ENCODE results near the gene AHI1.
"Not testable (repeated sequence)": the region's sequence is repeated elsewhere in the genome, so short reads cannot be mapped to it uniquely, and the experiment has no call there.

Gene AHI1

GRCh38 chr6:135397172-135397952, 100.2 kb downstream of the AHI1 start:
- no peak for DNase-seq

DNA sequence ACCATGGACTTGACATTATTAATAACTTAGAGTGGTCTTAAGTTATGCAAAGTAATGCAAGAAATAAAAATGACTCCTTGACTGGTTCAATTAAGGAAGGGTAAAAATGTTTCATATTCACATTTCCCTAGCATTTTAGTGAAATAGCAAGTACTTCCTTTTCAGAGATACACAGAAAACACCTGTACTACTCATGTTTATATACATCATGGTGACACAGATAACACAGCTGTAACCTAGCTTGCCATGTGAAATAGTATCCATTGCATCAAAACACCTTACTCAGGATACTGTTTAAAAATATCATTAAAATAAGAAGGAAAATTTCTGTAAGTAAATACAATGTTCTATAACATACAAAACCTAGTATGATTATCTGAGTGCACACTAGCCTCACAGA, 102.4 kb downstream of the AHI1 start:
- no peak for DNase-seq

DNA sequence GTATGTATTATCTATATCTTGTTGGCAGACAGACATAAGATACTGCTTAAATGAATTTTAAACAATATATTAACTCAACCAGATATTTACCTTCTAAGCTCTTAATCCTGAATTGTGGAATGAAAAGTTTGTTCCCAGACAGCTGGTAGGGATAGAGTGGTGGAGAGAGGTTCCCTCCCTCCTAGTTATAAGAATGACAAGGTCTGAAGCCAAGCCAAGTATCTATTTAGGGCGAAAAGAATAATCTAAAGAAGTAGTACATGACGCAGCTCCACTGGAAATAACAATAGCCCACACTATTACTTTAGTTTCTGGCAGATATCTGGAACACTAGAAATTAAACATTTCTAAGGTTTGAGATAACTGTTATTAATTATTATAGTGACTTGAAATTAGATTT, 104.3 kb downstream of the AHI1 start:
- no peak for DNase-seq

DNA sequence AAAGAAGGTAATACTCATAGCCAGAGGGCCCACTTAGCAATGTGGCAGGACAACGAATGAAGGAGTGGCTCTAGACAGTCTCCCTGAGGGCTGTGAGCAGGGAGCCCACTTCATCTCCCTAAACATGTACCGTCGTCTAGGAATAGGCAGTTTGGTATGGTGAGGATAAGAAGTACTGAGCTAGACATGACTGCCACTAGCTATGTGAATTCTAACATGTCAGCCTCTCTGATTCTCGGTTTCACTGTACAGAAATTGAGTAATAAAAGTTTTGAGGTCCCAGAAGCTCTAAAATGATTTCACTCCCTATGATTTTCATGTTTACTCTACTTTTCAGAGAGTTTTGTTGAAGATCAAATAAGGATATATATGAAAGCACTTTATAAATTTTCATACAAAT, 107.1 kb downstream of the AHI1 start:
- DNase-seq = no peak

DNA sequence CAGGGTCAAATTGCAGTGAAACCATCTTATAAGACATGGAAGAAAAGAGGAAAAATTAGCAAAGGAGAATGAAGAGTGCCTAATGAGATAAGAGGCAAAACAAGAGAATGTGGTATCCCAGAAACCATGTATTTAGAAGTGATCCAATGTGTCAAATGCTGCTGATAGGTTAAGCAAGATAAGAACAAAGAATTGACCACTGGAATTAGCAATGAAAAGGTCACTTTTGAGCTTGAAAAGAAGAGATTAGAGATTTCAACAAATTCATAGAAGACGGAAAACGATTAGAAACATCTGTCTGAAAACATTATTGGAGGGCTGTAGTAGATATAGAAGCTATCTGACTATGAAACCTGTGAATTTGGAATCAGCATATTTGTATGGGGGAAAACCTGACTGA, 112.2 kb downstream of the AHI1 start:
- DNase-seq = no peak

- DNase-seq = no peak
Observed at GRCh38 chr6:135383766-135384165, 113.8 kb downstream of the AHI1 start.

DNA sequence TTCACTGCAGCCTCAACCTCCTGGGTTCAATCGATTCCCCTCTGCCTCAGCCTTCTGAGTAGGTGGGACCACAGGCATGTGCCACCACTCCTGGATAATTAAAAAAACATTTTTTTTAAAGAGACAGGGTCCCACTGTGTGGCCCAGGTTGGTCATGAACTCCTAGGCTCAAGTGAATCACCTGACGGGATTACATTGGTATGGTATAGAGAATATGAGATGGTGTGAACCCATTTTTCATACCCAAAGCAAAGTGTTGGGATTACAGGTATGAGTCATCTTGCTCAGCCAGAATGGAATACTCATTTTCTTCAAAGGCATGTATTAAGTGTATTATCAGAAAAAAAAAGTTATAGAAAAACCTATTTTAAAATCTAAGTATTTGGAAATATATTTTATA, 114.2 kb downstream of the AHI1 start:
- DNase-seq = no peak

DNA sequence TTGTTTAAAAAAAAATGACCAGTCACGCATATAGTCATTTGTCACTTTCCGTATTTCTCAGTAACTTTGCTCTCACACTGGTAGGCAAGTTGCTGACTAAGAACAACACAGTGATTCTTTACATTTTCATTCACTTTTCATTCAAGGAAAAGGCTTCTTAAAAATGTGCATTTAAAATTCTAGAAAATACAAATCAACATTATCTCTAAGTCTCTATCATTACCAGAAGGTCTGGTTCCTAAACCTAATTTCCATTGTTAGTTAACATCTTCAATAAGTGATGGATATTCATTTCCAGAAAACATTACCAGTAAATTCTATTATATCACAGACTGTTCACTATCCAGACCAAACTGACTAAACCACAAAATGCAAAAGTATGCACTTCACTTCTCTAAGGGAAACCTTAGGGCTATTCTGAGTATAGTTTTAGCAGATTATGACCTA, 115.3 kb downstream of the AHI1 start:
- no peak for DNase-seq

DNA sequence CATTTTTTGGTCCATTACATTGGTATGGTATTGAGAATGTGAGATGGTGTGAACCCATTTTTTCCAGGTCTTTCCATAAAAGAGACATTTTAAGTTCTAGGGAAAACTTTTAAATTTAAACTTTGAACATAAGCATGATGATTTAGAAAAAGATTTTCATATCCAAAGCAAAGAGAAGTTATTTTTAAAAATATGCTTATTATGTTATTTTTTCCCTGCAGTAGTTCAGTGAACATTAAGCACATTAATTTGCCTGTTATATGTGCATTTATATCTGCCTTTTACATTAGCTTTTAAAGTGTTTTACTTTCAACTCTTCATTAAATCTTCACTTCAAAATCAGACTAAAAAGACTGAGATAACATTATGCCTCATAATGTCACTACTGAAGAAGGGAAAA, 116.7 kb downstream of the AHI1 start:
- DNase-seq = no peak

GRCh38 chr6:135379647-135380046, 117.9 kb downstream of the AHI1 start:
- DNase-seq = no peak

DNA sequence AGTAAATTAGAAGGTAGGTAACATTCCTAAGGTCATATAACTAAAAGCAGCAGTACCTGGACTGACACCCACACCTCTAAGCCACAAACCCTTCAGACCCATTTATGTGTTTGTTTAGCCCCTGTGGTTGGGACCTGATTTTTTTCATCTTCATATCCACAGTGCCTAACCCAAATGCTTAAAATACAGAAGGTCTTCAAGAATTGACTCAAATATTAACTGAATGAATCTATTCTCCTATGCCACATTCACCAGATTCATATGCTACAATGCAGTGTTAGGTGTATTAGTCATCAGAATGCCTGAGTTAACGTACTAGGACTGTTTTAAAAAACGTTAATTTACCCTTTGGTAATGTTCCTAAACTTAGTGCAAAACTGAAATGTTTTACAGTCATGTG, 124.8 kb downstream of the AHI1 start:
- no peak for DNase-seq

GRCh38 chr6:135363622-135364021, 133.9 kb downstream of the AHI1 start:
- DNase-seq = not testable (repeated sequence)

GRCh38 chr6:135362124-135362523, 135.4 kb downstream of the AHI1 start:
- DNase-seq = no peak

DNA sequence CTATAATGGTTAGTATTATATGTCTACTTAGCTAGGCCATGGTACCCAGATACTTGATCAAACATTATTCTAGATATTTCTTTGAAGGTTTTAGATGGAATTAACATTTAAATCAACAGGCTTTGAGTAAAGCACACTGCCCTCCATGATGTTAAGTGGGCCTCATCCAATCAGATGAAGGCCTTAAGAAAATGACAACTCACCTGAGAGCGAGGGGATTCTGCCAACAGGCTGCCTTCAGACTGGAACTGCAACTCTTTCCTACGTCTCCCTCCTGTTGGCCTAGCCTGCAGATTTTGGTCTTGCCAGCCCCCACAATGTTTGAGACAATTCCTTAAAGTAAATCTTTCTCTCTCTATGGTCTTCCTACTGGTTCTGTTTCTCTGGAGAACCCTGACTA, 137.3 kb downstream of the AHI1 start:
- DNase-seq = no peak

GRCh38 chr6:135358985-135359384, 138.6 kb downstream of the AHI1 start:
- no peak for DNase-seq

- no peak for DNase-seq
Observed at GRCh38 chr6:135358251-135358821, 139.2 kb downstream of the AHI1 start.

DNA sequence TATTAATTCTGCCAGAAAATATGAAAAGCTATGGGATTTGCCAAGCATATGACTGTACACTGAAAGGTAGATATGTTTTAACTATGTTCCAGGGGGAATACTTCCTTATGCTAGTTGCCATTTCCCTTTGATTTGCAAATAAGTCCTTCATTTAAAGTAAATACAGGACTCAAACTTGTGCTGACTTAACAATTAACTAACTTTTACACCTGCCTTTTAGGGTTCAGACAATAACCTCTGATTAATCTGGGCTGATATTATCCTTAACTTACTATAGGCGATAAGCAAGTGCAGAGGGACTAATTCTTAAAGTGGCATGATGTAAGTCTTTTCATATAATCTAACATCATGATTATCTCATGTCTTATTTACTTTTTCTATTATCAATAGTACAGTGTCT, 143.1 kb downstream of the AHI1 start:
- no peak for DNase-seq

- no peak for DNase-seq
Observed at GRCh38 chr6:135353113-135353512, 144.4 kb downstream of the AHI1 start.

DNA sequence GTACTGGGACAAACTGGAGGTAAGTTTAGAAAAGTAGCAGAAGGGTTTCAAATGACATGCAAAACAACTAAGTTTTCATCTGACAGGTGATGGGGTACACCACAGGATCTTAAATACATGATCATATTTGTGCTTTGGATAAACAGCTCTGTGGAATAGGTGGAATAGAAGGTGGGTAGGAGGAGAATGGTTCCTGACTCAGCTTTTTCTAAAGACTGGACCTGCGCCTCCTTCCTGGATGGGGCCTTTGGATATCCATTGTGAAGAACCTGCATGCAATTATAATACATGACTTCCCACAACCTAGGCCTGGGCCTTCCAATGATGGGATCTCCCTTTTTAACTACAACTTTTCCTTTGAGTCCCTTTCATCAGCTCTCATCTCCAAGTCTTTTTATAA, 145.9 kb downstream of the AHI1 start:
- no peak for DNase-seq

DNA sequence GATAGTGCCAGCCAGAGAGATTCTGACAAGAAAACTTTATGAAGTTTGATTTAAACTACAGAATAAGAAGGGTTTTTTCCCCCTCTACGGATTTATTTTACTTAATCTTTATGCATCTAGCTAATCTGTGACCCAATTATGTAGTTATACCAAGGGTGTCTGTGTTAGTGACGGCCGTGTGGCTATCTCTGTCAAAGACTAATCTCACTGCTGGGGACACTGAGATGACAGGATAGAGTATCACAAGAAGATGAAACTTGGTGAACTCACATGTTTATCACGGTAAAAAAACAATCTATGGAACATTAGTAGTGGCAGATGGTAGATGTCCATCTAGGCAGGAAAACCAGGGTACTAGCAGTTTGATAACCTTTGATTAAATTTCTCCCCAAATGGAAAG, 149.7 kb downstream of the AHI1 start:
- DNase-seq = no peak

DNA sequence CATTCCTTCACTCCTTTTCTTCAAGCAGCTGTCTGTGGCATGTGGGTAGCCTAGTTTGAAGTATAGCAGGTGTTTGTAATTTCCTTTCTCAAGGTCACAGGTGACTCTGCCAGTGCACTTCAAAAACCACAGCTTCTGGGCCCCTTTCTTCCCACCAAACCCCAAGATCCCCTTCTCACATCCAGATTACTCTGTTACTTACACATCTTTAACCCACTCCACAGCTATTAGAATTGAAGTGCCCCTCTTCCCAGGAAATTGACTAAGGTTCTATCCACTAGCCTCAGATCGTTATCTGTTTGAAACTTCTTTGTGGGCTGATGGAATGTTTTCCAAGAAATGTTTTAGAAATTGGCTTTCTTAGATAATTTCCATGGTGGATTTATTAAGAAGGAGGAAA, 150.8 kb downstream of the AHI1 start:
- DNase-seq = no peak

GRCh38 chr6:135344526-135344925, 153.0 kb downstream of the AHI1 start:
- DNase-seq = no peak

DNA sequence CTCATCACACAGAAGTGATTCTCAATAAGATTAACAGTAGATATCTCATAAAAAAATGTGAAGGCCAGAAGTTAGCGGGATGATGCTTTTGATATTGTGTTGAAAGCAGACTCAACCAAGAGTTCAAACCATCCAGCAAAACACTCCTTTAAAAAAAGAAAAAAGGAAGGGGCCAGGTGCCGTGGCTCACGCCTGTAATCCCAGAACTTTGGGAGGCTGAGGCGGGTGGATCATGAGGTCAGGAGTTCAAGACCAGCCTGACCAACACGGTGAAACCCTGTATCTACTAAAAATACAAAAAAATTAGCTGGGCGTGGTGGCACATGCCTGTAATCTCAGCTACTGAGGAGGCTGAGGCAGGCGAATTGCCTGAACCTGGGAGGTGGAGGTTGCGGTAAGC, 157.6 kb downstream of the AHI1 start:
- not testable (repeated sequence) for DNase-seq
